Calu3 (cell line): ENCODE data around the gene PDE4B. TPM values are rescaled to one million over a fixed set of nuclear protein-coding genes. Genes with fewer than 3 reads are reported as not detected.

Experiments used
- BruUV-seq: library from RNA; stranded (reverse); fragments of 400-500 nt; replicated peaks from 2 replicates; lab custom pipeline; 2021; lab: Mats Ljungman, UMichigan
- CTCF ChIA-PET: fragments of 300-600 bp; sonication (Branson Sonifier 250); formaldehyde crosslinking; loops from one replicate; lab custom pipeline; 2022; ENCODE audit warnings: antibody characterized with exemption; lab: Charles Lee
- DNase-seq: peaks from one replicate; pipeline ENCODE4 v3.0.0; 2022
- H3K27ac Mint-ChIP-seq: one replicate; pipeline ENCODE4 v1.8.0; 2022; ENCODE audit warnings: mixed read lengths; ENCODE audit not compliant: unreplicated experiment
- H3K27me3 Mint-ChIP-seq: one replicate; pipeline ENCODE4 v1.8.0; 2022; ENCODE audit warnings: mixed read lengths; ENCODE audit not compliant: unreplicated experiment
- H3K36me3 Mint-ChIP-seq: one replicate; pipeline ENCODE4 v1.8.0; 2022; ENCODE audit warnings: mild to moderate bottlenecking, moderate library complexity, mixed read lengths; ENCODE audit not compliant: insufficient read depth, unreplicated experiment
- H3K4me1 Mint-ChIP-seq: one replicate; pipeline ENCODE4 v1.8.0; 2022; ENCODE audit warnings: mild to moderate bottlenecking, low read depth, mixed read lengths; ENCODE audit not compliant: unreplicated experiment
- H3K4me3 Mint-ChIP-seq: one replicate; pipeline ENCODE4 v1.8.0; 2022; ENCODE audit warnings: mild to moderate bottlenecking, low read depth, moderate library complexity, mixed read lengths; ENCODE audit not compliant: unreplicated experiment
- H3K9me3 Mint-ChIP-seq: one replicate; pipeline ENCODE4 v1.8.0; 2022; ENCODE audit warnings: low read depth, mixed read lengths; ENCODE audit not compliant: unreplicated experiment
- CTCF ChIP-seq: fragments of 200-600 bp; IDR thresholded peaks from one replicate; pipeline ENCODE4 v1.8.0; 2022; ENCODE audit warnings: antibody characterized with exemption; ENCODE audit not compliant: unreplicated experiment
- intact Hi-C: fragments of 100-400 bp; cut with micrococcal nuclease; formaldehyde crosslinking; loops from one replicate; pipeline ENCODE4 v1.10.0; 2022; ENCODE audit not compliant: unreplicated experiment
- total RNA-seq: library from RNA; stranded (reverse); gene quantifications from 2 replicates; pipeline ENCODE4 v1.2.3, GENCODE V29; 2022

Gene PDE4B
- total RNA-seq, 1 experiment from 2014 or later, result 2.9 TPM

GRCh38 chr1:66172272-66172671, 379.6 kb downstream of the PDE4B start:
- no TSS peak for BruUV-seq
- H3K36me3 Mint-ChIP-seq, result no peaks in the 10 kb centered on the region
- no peak overlapping the region for H3K4me3 Mint-ChIP-seq
- no peaks in the 10 kb centered on the region for H3K9me3 Mint-ChIP-seq
- intact Hi-C loops, result no loop called here
- H3K4me1 Mint-ChIP-seq, result peaks cover 8% of the 10 kb centered on the region
- no peak for TF ChIP-seq CTCF
- no peak overlapping the region for H3K27ac Mint-ChIP-seq
- no peaks in the 10 kb centered on the region for H3K27me3 Mint-ChIP-seq
- no peak for DNase-seq
- CTCF ChIA-PET, result interaction anchor here (0.6 kb wide), 1 partner anchor 21 kb away, joined by 4 read pairs; no protein-coding TSS in a partner anchor

- no TSS peak for BruUV-seq
- intact Hi-C loops, result no loop called here
- no peak for TF ChIP-seq CTCF
- CTCF ChIA-PET, result no interaction called here
- Mint-ChIP-seq H3K36me3 (no peaks in the 10 kb centered on the region), H3K27ac (no peak overlapping the region), H3K9me3 (no peaks in the 10 kb centered on the region), H3K4me3 (no peak overlapping the region), H3K4me1 (peaks cover 13% of the 10 kb centered on the region), H3K27me3 (no peaks in the 10 kb centered on the region)
- DNase-seq, result no peak
Observed at GRCh38 chr1:66175098-66175497, 382.4 kb downstream of the PDE4B start.

GRCh38 chr1:66175581-66175980, 382.9 kb downstream of the PDE4B start:
- H3K27ac Mint-ChIP-seq, result no peak overlapping the region
- TF ChIP-seq CTCF, result no peak
- DNase-seq, result no peak
- peaks cover 13% of the 10 kb centered on the region for H3K4me1 Mint-ChIP-seq
- H3K27me3 Mint-ChIP-seq, result no peaks in the 10 kb centered on the region
- no TSS peak for BruUV-seq
- CTCF ChIA-PET, result no interaction called here
- H3K4me3 Mint-ChIP-seq, result no peak overlapping the region
- intact Hi-C loops, result no loop called here
- H3K36me3 Mint-ChIP-seq, result no peaks in the 10 kb centered on the region
- no peaks in the 10 kb centered on the region for H3K9me3 Mint-ChIP-seq

- H3K9me3 Mint-ChIP-seq, result no peaks in the 10 kb centered on the region
- DNase-seq, result no peak
- H3K4me3 Mint-ChIP-seq, result no peak overlapping the region
- intact Hi-C loops, result no loop called here
- BruUV-seq, result no TSS peak
- peaks cover 13% of the 10 kb centered on the region for H3K4me1 Mint-ChIP-seq
- no peaks in the 10 kb centered on the region for H3K27me3 Mint-ChIP-seq
- H3K36me3 Mint-ChIP-seq, result no peaks in the 10 kb centered on the region
- no peak overlapping the region for H3K27ac Mint-ChIP-seq
- TF ChIP-seq CTCF, result no peak
- CTCF ChIA-PET, result no interaction called here
Observed at GRCh38 chr1:66176012-66176715, 383.5 kb downstream of the PDE4B start.
